NCI-H2196 treated with DMSO at 0.1 percent for 48 hours (cell line): ENCODE data around the gene MAST2.

Source experiments
- DNase-seq: peaks from one replicate; lab custom pipeline; 2025; ENCODE audit not compliant: unreplicated experiment; lab: John Stamatoyannopoulos, UW

The MAST2 gene

GRCh38 chr1:45974541-45975269, 171.3 kb downstream of the MAST2 start:
- DNase-seq: peak; percentile 26

- no peak for DNase-seq
Observed at GRCh38 chr1:45976623-45977022, 173.2 kb downstream of the MAST2 start.

GRCh38 chr1:45979074-45979777, 175.8 kb downstream of the MAST2 start:
- peak; percentile 71 for DNase-seq

- DNase-seq: no peak
Observed at GRCh38 chr1:45979778-45980176, 176.4 kb downstream of the MAST2 start.

- no peak for DNase-seq
Observed at GRCh38 chr1:45982359-45982758, 178.9 kb downstream of the MAST2 start.

GRCh38 chr1:45983967-45984366, 180.6 kb downstream of the MAST2 start:
- no peak for DNase-seq

- no peak for DNase-seq
Observed at GRCh38 chr1:45987204-45987603, 183.8 kb downstream of the MAST2 start.

GRCh38 chr1:45989249-45989648, 185.8 kb downstream of the MAST2 start:
- DNase-seq: no peak

GRCh38 chr1:45994423-45994822, 191.0 kb downstream of the MAST2 start:
- no peak for DNase-seq

GRCh38 chr1:45995298-45995697, 191.9 kb downstream of the MAST2 start:
- no peak for DNase-seq

- no peak for DNase-seq
Observed at GRCh38 chr1:45998020-45998617, 194.7 kb downstream of the MAST2 start.

GRCh38 chr1:45999507-45999906, 196.1 kb downstream of the MAST2 start:
- DNase-seq: no peak

- no peak for DNase-seq
Observed at GRCh38 chr1:46001081-46001785, 197.8 kb downstream of the MAST2 start.

- DNase-seq: no peak
Observed at GRCh38 chr1:46002551-46003150, 199.2 kb downstream of the MAST2 start.

- no peak for DNase-seq
Observed at GRCh38 chr1:46003315-46003714, 199.9 kb downstream of the MAST2 start.

- no peak for DNase-seq
Observed at GRCh38 chr1:46004492-46004891, 201.1 kb downstream of the MAST2 start.

GRCh38 chr1:46005594-46005993, 202.2 kb downstream of the MAST2 start:
- DNase-seq: no peak

- no peak for DNase-seq
Observed at GRCh38 chr1:46008585-46008984, 205.2 kb downstream of the MAST2 start.

GRCh38 chr1:46010611-46011010, 207.2 kb downstream of the MAST2 start:
- DNase-seq: no peak

GRCh38 chr1:46011121-46011695, 207.8 kb downstream of the MAST2 start:
- DNase-seq: no peak

GRCh38 chr1:46012236-46012635, 208.8 kb downstream of the MAST2 start:
- DNase-seq: no peak
